ENCODE measurements around the gene RTTN. TPM values are rescaled to one million over a fixed set of nuclear protein-coding genes. Genes with fewer than 3 reads are reported as not detected.

RTTN gene
- polyA plus RNA-seq, 3 donors: 0.22 to 2.7 (median 0.25) TPM

DNA sequence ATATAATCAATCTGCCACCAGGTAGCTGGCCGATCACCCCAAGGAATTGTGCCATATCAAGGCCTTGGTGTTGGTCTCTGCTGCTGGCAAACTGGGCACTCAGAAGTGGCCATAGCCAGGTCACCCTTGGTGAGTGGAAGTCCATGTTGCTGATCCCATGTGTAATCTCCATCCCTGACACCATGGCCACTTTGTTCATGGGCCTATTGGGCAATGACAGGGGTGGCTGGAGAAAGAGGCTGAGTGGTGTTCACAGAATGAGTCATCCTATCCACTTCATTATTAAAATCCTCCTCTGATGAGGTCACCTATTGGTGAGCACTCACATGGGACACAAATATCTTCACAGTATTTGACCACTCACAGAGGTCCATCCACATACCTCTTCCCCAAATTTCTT is 231.1 kb downstream of the RTTN start:
- Histone ChIP-seq H3K4me3 (replicated peaks in 1 of 3; ENCODE audit: low read depth in 2 of 3, low read length in 3 of 3) (no peak overlapping the region), H2AFZ (ENCODE audit: insufficient read depth, low read depth, low read length, poor library complexity, severe bottlenecking) (no peak overlapping the region), H3K79me2 (ENCODE audit: insufficient read depth, low read length) (no peaks in the 10 kb centered on the region), H3K4me2 (replicated peaks; ENCODE audit: extremely low read depth, low read length, poor library complexity, severe bottlenecking) (no peak overlapping the region), H3K27me3 (ENCODE audit: control insufficient read depth in 2 of 2, insufficient read depth in 2 of 2, low read length in 2 of 2) (no peaks in the 10 kb centered on the region), H4K20me1 (ENCODE audit: insufficient read depth, low read length) (no peaks in the 10 kb centered on the region), H3K36me3 (replicated peaks in 1 of 2; ENCODE audit: control insufficient read depth in 1 of 2, insufficient read depth in 2 of 2, low read length in 2 of 2) (no peaks in the 10 kb centered on the region), H3K27ac (ENCODE audit: low read depth in 1 of 2, low read length in 2 of 2) (no peak overlapping the region), H3K4me1 (ENCODE audit: control insufficient read depth in 1 of 2, insufficient read depth in 2 of 2, low read length in 2 of 2) (peaks cover 2 to 4% of the 10 kb centered on the region in 2 donors), H3K9me3 (replicated peaks in 1 of 2; ENCODE audit: control insufficient read depth in 1 of 2, insufficient read depth in 1 of 2, low read length in 2 of 2) (peaks cover 14 to 28% of the 10 kb centered on the region in 2 donors), H3K9ac (ENCODE audit: insufficient read depth, low read length, poor library complexity, severe bottlenecking) (no peak overlapping the region)
- intact Hi-C loops (cut with micrococcal nuclease): no loop called here
- Mint-ChIP-seq H3K4me3 (no peak overlapping the region), H3K27ac (no peak overlapping the region), H3K36me3 (peaks cover 6% of the 10 kb centered on the region in 2 donors), H3K27me3 (ENCODE audit: low read depth in 3 of 3) (no peaks in the 10 kb centered on the region), H3K4me1 (peaks cover 9% of the 10 kb centered on the region), H3K9me3 (peaks cover 4 to 43% (median 29%) of the 10 kb centered on the region in 7 donors)
- TF ChIP-seq, protein P1, sequence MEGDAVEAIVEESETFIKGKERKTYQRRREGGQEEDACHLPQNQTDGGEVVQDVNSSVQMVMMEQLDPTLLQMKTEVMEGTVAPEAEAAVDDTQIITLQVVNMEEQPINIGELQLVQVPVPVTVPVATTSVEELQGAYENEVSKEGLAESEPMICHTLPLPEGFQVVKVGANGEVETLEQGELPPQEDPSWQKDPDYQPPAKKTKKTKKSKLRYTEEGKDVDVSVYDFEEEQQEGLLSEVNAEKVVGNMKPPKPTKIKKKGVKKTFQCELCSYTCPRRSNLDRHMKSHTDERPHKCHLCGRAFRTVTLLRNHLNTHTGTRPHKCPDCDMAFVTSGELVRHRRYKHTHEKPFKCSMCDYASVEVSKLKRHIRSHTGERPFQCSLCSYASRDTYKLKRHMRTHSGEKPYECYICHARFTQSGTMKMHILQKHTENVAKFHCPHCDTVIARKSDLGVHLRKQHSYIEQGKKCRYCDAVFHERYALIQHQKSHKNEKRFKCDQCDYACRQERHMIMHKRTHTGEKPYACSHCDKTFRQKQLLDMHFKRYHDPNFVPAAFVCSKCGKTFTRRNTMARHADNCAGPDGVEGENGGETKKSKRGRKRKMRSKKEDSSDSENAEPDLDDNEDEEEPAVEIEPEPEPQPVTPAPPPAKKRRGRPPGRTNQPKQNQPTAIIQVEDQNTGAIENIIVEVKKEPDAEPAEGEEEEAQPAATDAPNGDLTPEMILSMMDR (IDR thresholded peaks at IDR 0.05): no peak
- DNase-seq: peak in 2 of 3 donors; percentile 27 to 67
- 100% methylated on average over 1 of the region's 1 CpG for WGBS (ENCODE audit: insufficient coverage)

DNA sequence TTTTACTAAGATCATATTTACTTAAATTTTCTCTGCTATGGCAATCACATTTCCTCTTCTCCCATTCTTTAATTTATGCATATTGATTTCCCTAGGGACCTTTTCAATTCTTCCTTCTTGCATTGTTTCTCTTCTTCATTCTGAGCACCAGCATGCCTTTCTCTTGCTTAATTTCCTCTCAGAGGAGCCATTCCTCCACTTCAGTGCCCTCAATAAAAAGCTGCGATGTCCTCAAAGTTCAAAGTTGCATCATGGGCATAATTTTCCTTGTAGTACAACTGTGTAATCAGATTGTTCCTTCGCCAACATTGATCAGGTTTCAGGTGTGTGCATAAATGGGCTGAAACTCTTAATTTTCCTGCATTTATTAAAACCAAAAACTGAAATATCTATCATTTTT is 236.0 kb downstream of the RTTN start:
- H3K4me1 Mint-ChIP-seq: peaks cover 9% of the 10 kb centered on the region
- intact Hi-C loops (cut with micrococcal nuclease): no loop called here
- peaks cover 0 to 1% (median 0%) of the 10 kb centered on the region in 3 donors for H3K27me3 Mint-ChIP-seq (ENCODE audit: low read depth in 3 of 3)
- Histone ChIP-seq H3K36me3 (replicated peaks in 1 of 2; ENCODE audit: control insufficient read depth in 1 of 2, insufficient read depth in 2 of 2, low read length in 2 of 2) (no peaks in the 10 kb centered on the region), H3K79me2 (ENCODE audit: insufficient read depth, low read length) (no peaks in the 10 kb centered on the region), H3K9ac (ENCODE audit: insufficient read depth, low read length, poor library complexity, severe bottlenecking) (no peak overlapping the region), H3K27me3 (ENCODE audit: control insufficient read depth in 2 of 2, insufficient read depth in 2 of 2, low read length in 2 of 2) (no peaks in the 10 kb centered on the region), H3K4me1 (ENCODE audit: control insufficient read depth in 1 of 2, insufficient read depth in 2 of 2, low read length in 2 of 2) (peaks cover 4% of the 10 kb centered on the region in 2 donors), H4K20me1 (ENCODE audit: insufficient read depth, low read length) (no peaks in the 10 kb centered on the region), H3K4me3 (replicated peaks in 1 of 3; ENCODE audit: low read depth in 2 of 3, low read length in 3 of 3) (no peak overlapping the region), H2AFZ (ENCODE audit: insufficient read depth, low read depth, low read length, poor library complexity, severe bottlenecking) (no peak overlapping the region), H3K9me3 (replicated peaks in 1 of 2; ENCODE audit: control insufficient read depth in 1 of 2, insufficient read depth in 1 of 2, low read length in 2 of 2) (peaks cover 0 to 10% of the 10 kb centered on the region in 2 donors), H3K27ac (ENCODE audit: low read depth in 1 of 2, low read length in 2 of 2) (no peak overlapping the region), H3K4me2 (replicated peaks; ENCODE audit: extremely low read depth, low read length, poor library complexity, severe bottlenecking) (no peak overlapping the region)
- DNase-seq: no peak
- H3K4me3 Mint-ChIP-seq: no peak overlapping the region
- TF ChIP-seq, protein P1 (IDR thresholded peaks at IDR 0.05): no peak
- no CpG with 5 or more reads among the region's 2 CpGs for WGBS (ENCODE audit: insufficient coverage)
- H3K36me3 Mint-ChIP-seq: no peaks in the 10 kb centered on the region
- H3K27ac Mint-ChIP-seq: no peak overlapping the region
- H3K9me3 Mint-ChIP-seq: peaks cover 2 to 18% (median 14%) of the 10 kb centered on the region in 7 donors

Data from CD14-positive monocyte (primary cell).